GM23338 (cell line): ENCODE results near the gene GLI3. TPM values are rescaled to one million over a fixed set of nuclear protein-coding genes. Genes with fewer than 3 reads are reported as not detected.

Source experiments
- ATAC-seq: fragments of 200-7000 bp; cut with Tn5 transposase; 3 replicates; pipeline ENCODE4 v1.9.1; 2020
- DNase-seq: peaks from one replicate; pipeline ENCODE4 v3.0.0-alpha.2; 2015; ENCODE audit warnings: low spot score
- H2AFZ ChIP-seq: fragments of 200-600 bp; sonication (generic); 2 replicates; pipeline ENCODE4 v1.8.0; 2016; ENCODE audit warnings: antibody characterized with exemption, mild to moderate bottlenecking, moderate library complexity
- H3F3A ChIP-seq: fragments of 200-600 bp; sonication (generic); replicated peaks from 2 replicates; pipeline ENCODE4 v1.8.0; 2017; ENCODE audit warnings: antibody characterized with exemption, mixed run types, low read depth
- H3K27ac ChIP-seq: fragments of 200-600 bp; sonication (generic); 2 replicates; pipeline ENCODE4 v1.6.1; 2016; ENCODE audit warnings: low read depth
- H3K27me3 ChIP-seq: fragments of 200-600 bp; sonication (generic); 2 replicates; pipeline ENCODE4 v1.8.0; 2016; ENCODE audit warnings: mild to moderate bottlenecking, mixed run types, moderate library complexity; ENCODE audit not compliant: insufficient read depth
- H3K36me3 ChIP-seq: fragments of 200-600 bp; sonication (generic); 2 replicates; pipeline ENCODE4 v1.8.0; 2016; ENCODE audit warnings: mild to moderate bottlenecking; ENCODE audit not compliant: insufficient read depth
- H3K4me1 ChIP-seq: fragments of 200-600 bp; sonication (generic); 2 replicates; pipeline ENCODE4 v1.8.0; 2016; ENCODE audit warnings: mild to moderate bottlenecking, moderate library complexity; ENCODE audit not compliant: insufficient read depth
- H3K4me2 ChIP-seq: fragments of 200-600 bp; sonication (generic); 2 replicates; pipeline ENCODE4 v1.7.1; 2017; ENCODE audit warnings: mixed run types
- H3K4me3 ChIP-seq: fragments of 200-600 bp; sonication (generic); 2 replicates; pipeline ENCODE4 v1.6.1; 2016; ENCODE audit warnings: mixed run types
- H3K79me2 ChIP-seq: fragments of 200-600 bp; sonication (generic); replicated peaks from 2 replicates; pipeline ENCODE4 v1.8.0; 2017; ENCODE audit warnings: mild to moderate bottlenecking; ENCODE audit not compliant: insufficient read depth
- H3K9me2 ChIP-seq: fragments of 200-600 bp; sonication (generic); 2 replicates; pipeline ENCODE4 v1.8.0; 2017; ENCODE audit not compliant: insufficient read depth
- H4K20me1 ChIP-seq: fragments of 200-600 bp; sonication (generic); replicated peaks from 2 replicates; pipeline ENCODE4 v1.8.0; 2017; ENCODE audit warnings: mild to moderate bottlenecking; ENCODE audit not compliant: insufficient read depth
- H3K27ac Mint-ChIP-seq: 2 replicates; pipeline ENCODE4 v1.8.0; 2020; ENCODE audit warnings: inconsistent platforms, mild to moderate bottlenecking, moderate library complexity, mixed read lengths
- H3K27me3 Mint-ChIP-seq: 3 replicates; pipeline ENCODE4 v1.8.0; 2022; ENCODE audit warnings: low read depth, mild to moderate bottlenecking, moderate library complexity, mixed read lengths, inconsistent platforms; ENCODE audit not compliant: insufficient read depth, poor library complexity
- H3K36me3 Mint-ChIP-seq: 3 replicates; pipeline ENCODE4 v1.8.0; 2021; ENCODE audit warnings: low read depth, mild to moderate bottlenecking, inconsistent platforms, moderate library complexity, mixed read lengths
- H3K4me1 Mint-ChIP-seq: 3 replicates; pipeline ENCODE4 v1.8.0; 2020; ENCODE audit warnings: mild to moderate bottlenecking, inconsistent platforms, mixed read lengths
- H3K4me3 Mint-ChIP-seq: 3 replicates; pipeline ENCODE4 v1.8.0; 2021; ENCODE audit warnings: moderate library complexity, mild to moderate bottlenecking, inconsistent platforms, mixed read lengths
- H3K9me3 Mint-ChIP-seq: 3 replicates; pipeline ENCODE4 v1.8.0; 2020; ENCODE audit warnings: moderate library complexity, mild to moderate bottlenecking, inconsistent platforms, mixed read lengths
- CREB1 ChIP-seq: fragments of 250-450 bp; sonication (Bioruptor Pico); IDR thresholded peaks from 2 replicates; pipeline ENCODE4 v1.5.0; 2020; ENCODE audit warnings: low read depth, mild to moderate bottlenecking, moderate library complexity
- CTCF ChIP-seq, 2 experiments: fragments of 200-600 bp in 1 of 2; sonication (generic) in 1 of 2; conservative IDR thresholded peaks; 2 replicates each; pipeline versions ENCODE4 v1.5.1 to v1.6.1; 2016 to 2017; ENCODE audit warnings: antibody characterized with exemption in 2 of 2, low read depth in 2 of 2, mild to moderate bottlenecking in 2 of 2, moderate library complexity in 1 of 2
- ETS1 ChIP-seq: IDR thresholded peaks from 2 replicates; pipeline ENCODE4 v1.6.1; 2016; ENCODE audit warnings: antibody characterized with exemption
- EZH2 ChIP-seq: fragments of 200-600 bp; sonication (generic); IDR thresholded peaks from one replicate; pipeline ENCODE4 v1.8.0; 2017; ENCODE audit warnings: antibody characterized with exemption, mild to moderate bottlenecking, low read depth; ENCODE audit not compliant: unreplicated experiment
- JUNB ChIP-seq: IDR thresholded peaks from one replicate; pipeline ENCODE4 v1.6.1; 2016; ENCODE audit warnings: antibody characterized with exemption; ENCODE audit not compliant: unreplicated experiment
- NANOG ChIP-seq: IDR thresholded peaks from 2 replicates; pipeline ENCODE4 v1.6.1; 2016; ENCODE audit warnings: antibody characterized with exemption, borderline replicate concordance
- STAT1 ChIP-seq: IDR thresholded peaks from one replicate; pipeline ENCODE4 v1.6.1; 2016; ENCODE audit warnings: antibody characterized with exemption; ENCODE audit not compliant: unreplicated experiment
- ZNF462 ChIP-seq: fragments of 250-450 bp; sonication (Bioruptor Pico); IDR thresholded peaks from 2 replicates; pipeline ENCODE4 v1.5.0; 2020; ENCODE audit warnings: mild to moderate bottlenecking, moderate library complexity
- polyA plus RNA-seq: library from polyadenylated mRNA; unstranded; fragments of >200 nt; fragmentation: Nextera tagmentation; extraction: Ambion mirVana; gene quantifications from 2 replicates; pipeline ENCODE4 v1.2.1, GENCODE V29; 2016
- total RNA-seq: library from RNA; depleted of rRNA; stranded (reverse); fragments of >200 nt; shearing (Covaris generic); gene quantifications from 2 replicates; pipeline ENCODE4 v1.2.3, GENCODE V29; 2014

The GLI3 gene
- total and polyA plus RNA-seq, 2 experiments from 2014 or later: 16.1 to 17.9 TPM

GRCh38 chr7:41956705-41957104, 280.3 kb downstream of the GLI3 start:
- no peaks in the 10 kb centered on the region for H3K79me2 ChIP-seq
- H2AFZ ChIP-seq: peak overlapping the region; percentile 56; the same call in 1 of the 2 replicates
- H3K4me1 Mint-ChIP-seq: peaks cover 26% of the 10 kb centered on the region
- ATAC-seq (no peak), DNase-seq (no peak)
- TF ChIP-seq CTCF (conservative IDR thresholded peaks at IDR 0.05; ENCODE audit: low read depth in 2 of 2): no peak
- no peak for TF ChIP-seq ZNF462 (CRISPR knock-in tag)
- no peak for TF ChIP-seq STAT1
- TF ChIP-seq EZH2: no peak
- no peak for TF ChIP-seq CREB1 (CRISPR knock-in tag)
- TF ChIP-seq JUNB: no peak
- no peak for TF ChIP-seq ETS1
- no peak for TF ChIP-seq NANOG
- no peaks in the 10 kb centered on the region for H3K9me3 Mint-ChIP-seq
- H3K36me3 ChIP-seq: no peaks in the 10 kb centered on the region; the same call in 1 of the 2 replicates
- no peaks in the 10 kb centered on the region; the same call in 2 of the 3 replicates for H3K36me3 Mint-ChIP-seq
- H3K4me2 ChIP-seq: no peak overlapping the region
- H3K27me3 ChIP-seq: no peaks in the 10 kb centered on the region
- no peaks in the 10 kb centered on the region for H3K4me1 ChIP-seq
- no peak overlapping the region for H3K27ac Mint-ChIP-seq
- peaks cover 3% of the 10 kb centered on the region; the same call in 1 of the 2 replicates for H3K9me2 ChIP-seq
- H3K4me3 ChIP-seq: no peak overlapping the region
- H3K27ac ChIP-seq: no peak overlapping the region
- H4K20me1 ChIP-seq: no peaks in the 10 kb centered on the region
- no peaks in the 10 kb centered on the region for H3F3A ChIP-seq
- no peak overlapping the region for H3K4me3 Mint-ChIP-seq
- peaks cover 5% of the 10 kb centered on the region for H3K27me3 Mint-ChIP-seq
